G401.6 (cell line): Measurements from ENCODE around the gene IQSEC2.

Source experiments
- FAIRE-seq: peaks from 2 replicates; lab custom pipeline; 2012; peaks lifted over from hg19 to GRCh38; lab: Jason Lieb, UNC

IQSEC2 gene

DNA sequence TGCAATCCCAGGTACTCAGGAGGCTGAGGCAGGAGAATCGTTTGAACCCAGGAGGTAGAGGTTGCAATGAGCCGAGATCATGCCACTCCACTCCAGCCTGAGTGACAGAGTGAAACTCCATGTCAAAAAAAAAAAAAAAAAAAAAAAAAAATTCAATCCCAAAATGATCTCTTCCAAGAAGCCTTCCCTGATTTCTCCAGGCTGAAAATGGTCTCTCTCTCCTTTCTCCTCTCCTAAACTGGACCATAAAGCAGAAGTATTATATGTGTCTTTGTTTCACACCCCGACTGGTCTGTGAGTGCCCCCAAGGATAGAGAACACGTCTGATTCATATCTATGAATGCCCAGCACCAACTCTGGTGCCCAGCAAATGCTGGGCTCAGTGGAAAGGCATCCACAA lies 39.1 kb downstream of the IQSEC2 start:
- no peak for FAIRE-seq

- FAIRE-seq, result no peak
Measured at GRCh38 chrX:53241558-53241957, 39.8 kb downstream of the IQSEC2 start.

DNA sequence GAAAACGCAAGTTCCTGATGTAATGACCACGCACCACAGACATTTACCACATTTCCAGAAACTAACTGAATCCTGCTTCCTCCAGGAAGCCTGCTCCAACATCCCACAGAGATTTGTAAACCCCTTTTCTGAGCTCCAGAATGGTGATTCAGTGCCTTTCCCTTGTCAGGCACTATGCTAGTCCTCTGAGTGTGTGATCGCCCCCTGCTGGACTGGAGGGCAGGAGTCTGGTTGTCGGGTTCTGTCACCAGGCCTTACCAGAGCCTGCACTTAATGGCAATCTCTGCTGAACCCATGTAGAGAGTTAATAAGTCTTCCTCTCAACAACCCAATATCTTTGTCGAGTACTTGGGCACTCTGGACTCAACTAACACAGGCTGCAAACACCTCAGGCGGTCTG lies 41.9 kb downstream of the IQSEC2 start:
- no peak for FAIRE-seq

GRCh38 chrX:53237056-53237455 lies 44.3 kb downstream of the IQSEC2 start:
- no peak for FAIRE-seq

- no peak for FAIRE-seq
Measured at GRCh38 chrX:53236025-53236679, 45.2 kb downstream of the IQSEC2 start.

GRCh38 chrX:53235566-53235965 lies 45.8 kb downstream of the IQSEC2 start:
- FAIRE-seq, result no peak

GRCh38 chrX:53234484-53234883 lies 46.9 kb downstream of the IQSEC2 start:
- no peak for FAIRE-seq

GRCh38 chrX:53233536-53233935 lies 47.8 kb downstream of the IQSEC2 start:
- FAIRE-seq, result no peak

DNA sequence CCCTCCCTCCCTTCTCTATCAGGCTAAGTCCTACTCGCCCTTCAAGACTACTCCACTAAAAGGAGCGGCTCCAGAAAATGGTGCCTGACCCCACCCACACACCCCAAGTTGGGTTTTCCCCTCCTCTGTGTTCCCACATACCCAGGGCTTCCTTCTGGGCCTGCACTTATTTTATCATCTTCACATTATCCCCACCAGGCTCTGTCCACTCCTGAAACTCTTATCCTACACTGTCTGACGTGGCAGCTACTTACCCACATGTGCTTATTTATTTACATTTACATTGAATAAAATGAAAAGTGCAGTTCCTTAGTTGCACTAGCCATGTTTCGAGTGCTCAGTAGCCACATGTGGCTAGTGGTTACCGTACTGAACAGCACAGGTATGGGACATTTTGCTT lies 51.3 kb downstream of the IQSEC2 start:
- no peak for FAIRE-seq

GRCh38 chrX:53227224-53227765 lies 54.1 kb downstream of the IQSEC2 start:
- FAIRE-seq, result no peak

DNA sequence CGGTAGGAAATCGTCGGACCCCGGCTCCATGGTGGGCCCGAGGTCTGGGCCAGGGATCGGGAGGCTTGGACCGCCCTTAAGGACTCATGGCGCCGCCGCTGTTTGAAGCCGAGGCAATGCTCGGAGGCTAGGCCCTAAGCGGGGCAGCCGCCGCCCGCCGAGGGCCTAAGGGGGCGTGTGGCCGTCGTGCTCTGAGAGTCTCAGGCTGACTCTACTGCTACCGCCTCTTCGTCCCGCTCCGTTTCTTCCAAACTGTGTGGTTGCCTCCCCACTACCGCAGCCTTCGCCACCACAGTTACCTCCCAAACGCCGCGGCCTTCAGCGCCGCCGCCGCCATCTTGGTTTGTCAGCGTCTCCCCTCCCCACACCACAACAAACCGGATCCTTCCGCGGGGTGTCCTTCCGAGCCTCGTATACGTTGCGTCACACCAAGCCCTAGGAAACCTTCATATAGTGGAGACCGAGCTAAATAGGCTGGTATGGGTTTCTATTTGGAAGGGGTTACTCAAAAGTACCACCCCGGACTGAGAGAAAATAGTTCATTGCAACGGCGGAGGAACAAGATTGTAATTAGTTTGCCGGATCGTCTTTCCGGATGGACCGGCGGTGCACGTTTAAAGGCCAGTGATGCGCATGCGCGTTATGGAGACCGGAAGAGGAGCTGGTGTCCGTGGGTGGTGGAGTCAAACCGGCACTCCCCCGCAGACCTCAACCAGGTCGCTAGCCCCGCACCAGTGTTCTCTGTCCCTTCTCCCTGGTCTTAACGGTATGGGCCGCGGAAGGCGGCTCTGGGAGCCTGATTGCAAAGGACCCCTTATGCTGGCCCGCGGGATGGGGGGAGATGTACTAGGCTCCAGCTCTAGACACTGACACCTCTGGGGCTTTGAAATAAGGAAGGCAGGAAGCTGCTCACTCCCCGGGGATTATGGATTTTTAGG lies 56.3 kb downstream of the IQSEC2 start, which contains the start of gene KDM5C:
KDM5C (minus strand) TSS at position 348 of the 938 bp plus-strand sequence; CDS start at position 30, 318 bp downstream.
- FAIRE-seq, result peak; percentile 74

DNA sequence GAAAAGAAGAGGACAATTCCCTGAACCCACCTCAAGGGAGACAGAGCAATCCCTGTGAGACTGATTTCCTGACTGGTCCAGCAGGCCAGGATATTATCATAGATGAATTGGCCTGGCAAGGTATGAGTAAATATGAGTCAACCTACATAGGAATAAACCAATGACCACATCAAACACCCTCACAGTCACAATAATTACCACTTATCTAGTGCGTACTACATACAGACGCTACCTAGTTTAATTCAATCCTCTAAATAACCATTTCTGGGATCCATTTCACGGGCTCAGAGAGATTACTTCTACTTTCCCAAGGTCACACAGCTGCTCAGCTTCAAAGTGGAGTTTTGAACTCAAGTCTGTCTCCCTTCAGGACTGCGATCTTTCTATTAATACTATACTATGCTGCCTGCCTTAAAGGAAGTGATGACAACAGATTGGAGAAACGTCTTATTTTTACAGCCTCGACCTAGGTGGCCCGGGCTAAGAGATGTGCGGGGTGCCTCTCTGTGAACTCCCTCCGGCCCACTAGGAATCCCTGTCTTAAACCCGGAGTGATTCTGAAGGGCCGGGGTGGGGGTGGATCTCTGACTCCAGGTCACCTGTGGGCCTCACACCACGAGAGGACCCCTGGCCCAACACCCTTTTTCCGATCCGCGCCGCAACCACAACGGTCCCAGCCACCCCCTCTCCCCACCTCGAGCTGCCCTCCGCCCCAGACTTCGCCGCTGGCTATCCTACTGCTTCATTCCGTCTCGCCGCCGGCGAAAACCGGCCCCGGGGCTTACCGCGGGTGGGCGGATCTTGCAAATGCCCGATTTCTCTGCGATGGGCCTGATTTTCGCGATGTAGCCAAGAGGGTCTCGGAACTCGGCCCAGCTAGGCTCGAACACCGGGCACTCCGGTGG lies 57.2 kb downstream of the IQSEC2 start:
- no peak for FAIRE-seq

DNA sequence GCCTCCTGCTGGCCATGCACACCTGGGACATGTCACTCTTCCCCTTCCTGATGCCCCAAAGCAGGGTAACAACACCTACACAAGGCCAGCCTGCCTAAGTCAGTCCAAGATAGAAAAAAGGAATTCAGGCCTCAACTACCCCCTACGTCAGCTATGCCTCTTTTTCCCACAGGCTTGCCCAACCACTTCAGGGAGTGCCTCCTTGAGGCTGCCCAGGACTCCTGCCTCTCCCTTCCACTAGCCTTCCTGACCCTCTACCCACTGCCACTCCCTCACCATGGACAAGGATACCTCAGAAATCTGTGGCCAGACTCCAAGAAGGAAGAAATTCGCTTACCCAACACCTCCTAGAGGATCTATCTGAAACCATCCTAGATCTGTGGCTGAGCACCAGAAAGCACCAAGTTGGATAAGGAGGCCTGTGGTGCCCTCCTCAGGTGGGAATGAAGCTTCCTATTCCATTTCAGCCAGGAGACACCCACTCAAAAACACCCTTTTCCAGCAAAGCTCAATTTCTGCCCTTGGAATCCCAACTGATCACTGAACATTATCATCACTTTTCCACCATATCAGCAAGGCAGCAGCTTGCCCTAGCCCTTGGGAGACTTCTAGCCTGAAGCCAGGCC lies 58.2 kb downstream of the IQSEC2 start:
- no peak for FAIRE-seq
